ENCODE results near the gene TMIE.

TMIE gene

GRCh38 chr3:46709721-46710120, 8.5 kb downstream of the TMIE start:
- DNase-seq, result no peak

- no peak for DNase-seq
These were observed 9.0 kb downstream of the TMIE start for GRCh38 chr3:46710229-46710628.

- DNase-seq, result no peak
These were observed 9.6 kb downstream of the TMIE start for GRCh38 chr3:46710671-46711295.

- DNase-seq, result no peak
These were observed 10.1 kb downstream of the TMIE start for GRCh38 chr3:46711305-46711704.

GRCh38 chr3:46711760-46712159, 10.6 kb downstream of the TMIE start:
- no peak for DNase-seq

GRCh38 chr3:46712191-46713049, 11.2 kb downstream of the TMIE start:
- DNase-seq, result no peak

GRCh38 chr3:46713050-46713897, 12.1 kb downstream of the TMIE start:
- DNase-seq, result no peak

GRCh38 chr3:46713898-46714552, 12.8 kb downstream of the TMIE start:
- no peak for DNase-seq

GRCh38 chr3:46714728-46715506, 13.7 kb downstream of the TMIE start:
- DNase-seq, result no peak

GRCh38 chr3:46715507-46716175, 14.4 kb downstream of the TMIE start:
- no peak for DNase-seq

- no peak for DNase-seq
These were observed 15.6 kb downstream of the TMIE start for GRCh38 chr3:46716461-46717441.

GRCh38 chr3:46717447-46718231, 16.4 kb downstream of the TMIE start, which contains the start of gene PRSS50:
Gene PRSS50, minus strand, starts transcription at chr3:46717869. Its CDS starts 45 bp downstream, at chr3:46717824.
- no peak for DNase-seq

GRCh38 chr3:46719044-46719565, 17.9 kb downstream of the TMIE start:
- no peak for DNase-seq

GRCh38 chr3:46719735-46720271, 18.6 kb downstream of the TMIE start:
- no peak for DNase-seq

GRCh38 chr3:46721009-46721408, 19.8 kb downstream of the TMIE start:
- no peak for DNase-seq

GRCh38 chr3:46722443-46722842, 21.3 kb downstream of the TMIE start:
- no peak for DNase-seq

- no peak for DNase-seq
These were observed 23.2 kb downstream of the TMIE start for GRCh38 chr3:46724424-46724823.

GRCh38 chr3:46725621-46726314, 24.6 kb downstream of the TMIE start:
- DNase-seq, result no peak
